Inferior parietal cortex (tissue), 1 donor: Measurements from ENCODE around the gene SSMEM1.
"Not testable (repeated sequence)": the region's sequence is repeated elsewhere in the genome, so short reads cannot be mapped to it uniquely, and the experiment has no call there.

Source experiments
- DNase-seq: peaks from one replicate; pipeline ENCODE4 v3.0.0-alpha.2; 2016; ENCODE audit errors: extremely low spot score

SSMEM1 gene

GRCh38 chr7:130249626-130250025 is 42.0 kb downstream of the SSMEM1 start:
- DNase-seq: not testable (repeated sequence)

- DNase-seq: no peak
Measured at GRCh38 chr7:130254555-130254954, 46.9 kb downstream of the SSMEM1 start.

DNA sequence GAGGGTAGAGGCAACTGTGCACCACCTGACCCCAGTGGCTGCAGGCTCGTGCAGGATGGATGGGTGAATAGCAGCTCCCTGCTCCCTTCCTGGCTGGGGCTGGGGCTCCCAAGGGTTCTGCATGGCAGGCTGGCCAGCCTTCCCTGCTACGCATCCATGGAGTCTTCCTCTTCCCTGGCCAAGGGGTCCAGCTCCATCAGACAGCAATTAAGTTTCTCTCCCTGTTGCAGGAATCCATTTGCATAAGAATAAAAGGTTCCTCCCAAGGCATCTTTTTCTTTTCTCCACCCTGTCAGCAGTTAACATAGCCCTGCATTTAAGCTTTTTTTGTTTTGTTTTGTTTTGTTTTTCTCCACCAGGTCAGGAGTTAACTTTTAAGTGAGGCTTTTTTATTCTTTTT is 49.0 kb downstream of the SSMEM1 start:
- no peak for DNase-seq

- DNase-seq: no peak
Measured at GRCh38 chr7:130258494-130259078, 50.9 kb downstream of the SSMEM1 start.

DNA sequence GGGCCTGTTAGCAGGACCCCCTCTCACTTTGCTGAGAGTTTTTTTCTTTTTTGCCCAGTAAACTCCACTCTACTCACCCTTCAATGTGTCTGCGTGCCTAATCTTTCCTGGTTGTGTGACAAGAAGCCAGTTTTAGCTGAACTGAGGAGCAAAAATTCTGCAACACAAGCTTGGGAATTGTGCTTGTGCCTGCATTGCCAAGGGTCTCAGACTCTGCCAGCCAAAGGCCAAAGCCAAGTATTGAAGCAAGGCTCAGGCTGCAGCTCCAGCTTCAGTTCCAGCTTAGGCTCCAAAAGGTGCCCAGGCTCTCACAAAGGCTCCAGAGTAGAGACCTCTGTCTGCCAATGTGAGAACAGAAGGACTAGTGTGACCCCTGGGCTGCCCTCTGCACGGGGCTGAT is 54.8 kb downstream of the SSMEM1 start:
- DNase-seq: no peak

DNA sequence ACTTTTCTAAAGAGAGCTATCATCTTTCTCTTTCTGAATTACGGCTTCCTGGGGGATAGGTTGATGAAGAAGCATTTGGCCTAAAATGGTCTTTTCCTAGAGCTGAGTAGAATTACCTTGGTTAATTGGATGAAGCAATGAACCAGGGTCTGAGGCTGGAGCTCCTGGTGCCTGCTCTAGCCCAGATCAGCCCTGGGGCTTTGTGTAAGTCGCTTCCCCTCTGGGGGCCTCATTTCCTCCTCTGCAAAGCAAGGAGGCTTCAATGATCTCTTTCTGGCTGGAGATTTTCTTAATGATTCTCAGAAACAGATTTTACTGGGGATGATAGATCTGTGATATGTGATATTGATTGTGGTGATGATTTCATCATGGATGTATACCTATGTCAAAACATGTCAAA is 55.5 kb downstream of the SSMEM1 start:
- DNase-seq: no peak
